GM23338 (cell line): ENCODE measurements around the gene CACNG8.

Source experiments
- CREB1 ChIP-seq: fragments of 250-450 bp; sonication (Bioruptor Pico); IDR thresholded peaks from 2 replicates; pipeline ENCODE4 v1.5.0; 2020; ENCODE audit warnings: low read depth, mild to moderate bottlenecking, moderate library complexity
- CTCF ChIP-seq, 2 experiments: fragments of 200-600 bp in 1 of 2; sonication (generic) in 1 of 2; conservative IDR thresholded peaks; 2 replicates each; pipeline versions ENCODE4 v1.5.1 to v1.6.1; 2016 to 2017; ENCODE audit warnings: antibody characterized with exemption in 2 of 2, low read depth in 2 of 2, mild to moderate bottlenecking in 2 of 2, moderate library complexity in 1 of 2
- ETS1 ChIP-seq: IDR thresholded peaks from 2 replicates; pipeline ENCODE4 v1.6.1; 2016; ENCODE audit warnings: antibody characterized with exemption
- EZH2 ChIP-seq: fragments of 200-600 bp; sonication (generic); IDR thresholded peaks from one replicate; pipeline ENCODE4 v1.8.0; 2017; ENCODE audit warnings: antibody characterized with exemption, mild to moderate bottlenecking, low read depth; ENCODE audit not compliant: unreplicated experiment
- EZH2phosphoT487 ChIP-seq: fragments of 200-600 bp; sonication (generic); IDR thresholded peaks from one replicate; pipeline ENCODE4 v1.8.1; 2018; ENCODE audit warnings: antibody characterized with exemption; ENCODE audit not compliant: unreplicated experiment
- JUNB ChIP-seq: IDR thresholded peaks from one replicate; pipeline ENCODE4 v1.6.1; 2016; ENCODE audit warnings: antibody characterized with exemption; ENCODE audit not compliant: unreplicated experiment
- NANOG ChIP-seq: IDR thresholded peaks from 2 replicates; pipeline ENCODE4 v1.6.1; 2016; ENCODE audit warnings: antibody characterized with exemption, borderline replicate concordance
- POLR2AphosphoS5 ChIP-seq: IDR thresholded peaks from 2 replicates; pipeline ENCODE4 v1.6.1; 2016; ENCODE audit warnings: antibody characterized with exemption, low read depth
- REST ChIP-seq: IDR thresholded peaks from one replicate; pipeline ENCODE4 v1.6.1; 2018; ENCODE audit warnings: antibody characterized with exemption; ENCODE audit not compliant: unreplicated experiment
- STAT1 ChIP-seq: IDR thresholded peaks from one replicate; pipeline ENCODE4 v1.6.1; 2016; ENCODE audit warnings: antibody characterized with exemption; ENCODE audit not compliant: unreplicated experiment
- ZNF114 ChIP-seq: fragments of 250-450 bp; sonication (Bioruptor Pico); IDR thresholded peaks from 2 replicates; pipeline ENCODE4 v1.5.0; 2020; ENCODE audit warnings: mild to moderate bottlenecking, moderate library complexity
- ZNF331 ChIP-seq: fragments of 250-450 bp; sonication (Bioruptor Pico); IDR thresholded peaks from 2 replicates; pipeline ENCODE4 v1.5.0; 2020; ENCODE audit warnings: low read depth, mild to moderate bottlenecking, moderate library complexity
- ZNF462 ChIP-seq: fragments of 250-450 bp; sonication (Bioruptor Pico); IDR thresholded peaks from 2 replicates; pipeline ENCODE4 v1.5.0; 2020; ENCODE audit warnings: mild to moderate bottlenecking, moderate library complexity

- TF ChIP-seq CTCF (conservative IDR thresholded peaks at IDR 0.05; ENCODE audit: low read depth in 2 of 2) (no peak), REST (no peak), CREB1 (CRISPR knock-in tag) (no peak), JUNB (no peak), POLR2AphosphoS5 (no peak), EZH2phosphoT487 (no peak), EZH2 (no peak), ZNF331 (CRISPR knock-in tag) (no peak), ZNF114 (CRISPR knock-in tag) (no peak), ETS1 (no peak), NANOG (no peak), STAT1 (no peak), ZNF462 (CRISPR knock-in tag) (no peak)
Observed at GRCh38 chr19:53989600-53990533, 27.1 kb downstream of the CACNG8 start.
